Neural cell (in vitro differentiated cells): Measurements from ENCODE around the gene CPEB2. TPM values are rescaled to one million over a fixed set of nuclear protein-coding genes. Genes with fewer than 3 reads are reported as not detected.
A peak's percentile ranks its signal among the peaks of the same experiment; 100 is the strongest.

Source experiments
- H2AFZ ChIP-seq: fragments of 200-600, 300-800 bp; sonication (generic), shearing (Covaris generic); 2 replicates; pipeline ENCODE4 v1.6.0; 2014; ENCODE audit warnings: low read depth, mild to moderate bottlenecking, antibody characterized with exemption, low read length, moderate library complexity
- H3F3A ChIP-seq: fragments of 200-600 bp; shearing (Covaris generic); 2 replicates; pipeline ENCODE4 v1.6.1; 2016; ENCODE audit warnings: mild to moderate bottlenecking, moderate library complexity, mixed read lengths, antibody characterized with exemption, low read length; ENCODE audit not compliant: insufficient read depth, poor library complexity, severe bottlenecking
- H3K27ac ChIP-seq: fragments of 200-600, 300-800 bp; sonication (generic), shearing (Covaris generic); 2 replicates; pipeline ENCODE4 v1.5.1; 2014; ENCODE audit warnings: mild to moderate bottlenecking, low read length, moderate library complexity
- H3K27me3 ChIP-seq: fragments of 300-800, 200-600 bp; sonication (generic), shearing (Covaris generic); 2 replicates; pipeline ENCODE4 v1.6.0; 2014; ENCODE audit warnings: mild to moderate bottlenecking, low read depth, low read length, moderate library complexity; ENCODE audit not compliant: insufficient read depth
- H3K36me3 ChIP-seq: fragments of 300-800, 200-600 bp; sonication (generic), shearing (Covaris generic); 2 replicates; pipeline ENCODE4 v1.5.1; 2014; ENCODE audit warnings: mild to moderate bottlenecking, antibody characterized with exemption, low read length, moderate library complexity; ENCODE audit not compliant: insufficient read depth
- H3K4me2 ChIP-seq: fragments of 300-800, 200-600 bp; sonication (generic), shearing (Covaris generic); 2 replicates; pipeline ENCODE4 v1.6.0; 2014; ENCODE audit warnings: mild to moderate bottlenecking, low read length
- H3K4me3 ChIP-seq: fragments of 300-800, 200-600 bp; sonication (generic), shearing (Covaris generic); 2 replicates; pipeline ENCODE4 v1.5.1; 2014; ENCODE audit warnings: mild to moderate bottlenecking, low read length, moderate library complexity
- H3K79me2 ChIP-seq: fragments of 200-600 bp; shearing (Covaris generic); replicated peaks from 2 replicates; pipeline ENCODE4 v1.6.0; 2014; ENCODE audit warnings: mild to moderate bottlenecking, low read length, moderate library complexity; ENCODE audit not compliant: insufficient read depth
- H3K9ac ChIP-seq: fragments of 300-800, 200-600 bp; sonication (generic), shearing (Covaris generic); 2 replicates; pipeline ENCODE4 v1.6.1; 2016; ENCODE audit warnings: mild to moderate bottlenecking, low read length, mixed read lengths
- H3K9me2 ChIP-seq: fragments of 200-600 bp; shearing (Covaris generic); 2 replicates; pipeline ENCODE4 v1.6.1; 2016; ENCODE audit warnings: mild to moderate bottlenecking, low read length, mixed read lengths; ENCODE audit not compliant: insufficient read depth
- H3K9me3 ChIP-seq: fragments of 200-600, 300-800 bp; sonication (generic), shearing (Covaris generic); 2 replicates; pipeline ENCODE4 v1.6.1; 2016; ENCODE audit warnings: mild to moderate bottlenecking, mixed run types, low read length, moderate library complexity, mixed read lengths
- H4K20me1 ChIP-seq: fragments of 200-600 bp; shearing (Covaris generic); 2 replicates; pipeline ENCODE4 v1.6.1; 2016; ENCODE audit warnings: mild to moderate bottlenecking, mixed run types; ENCODE audit not compliant: insufficient read depth
- EP300 ChIP-seq: fragments of 450-650 bp; conservative IDR thresholded peaks from 2 replicates; pipeline ENCODE4 v1.6.1; 2014; ENCODE audit warnings: antibody characterized with exemption, mild to moderate bottlenecking, moderate library complexity; ENCODE audit not compliant: poor library complexity, severe bottlenecking
- EZH2 ChIP-seq: fragments of 200-600, 300-800 bp; shearing (Covaris generic), sonication (generic); IDR thresholded peaks from 2 replicates; pipeline ENCODE4 v1.6.1; 2014; ENCODE audit warnings: antibody characterized with exemption, low read length, borderline replicate concordance, mild to moderate bottlenecking; ENCODE audit not compliant: insufficient read depth, poor library complexity, severe bottlenecking
- MXI1 ChIP-seq: fragments of 450-650 bp; conservative IDR thresholded peaks from 2 replicates; pipeline ENCODE4 v1.6.1; 2014; ENCODE audit warnings: antibody characterized with exemption, mild to moderate bottlenecking; ENCODE audit not compliant: poor library complexity, severe bottlenecking
- POLR2AphosphoS5 ChIP-seq: IDR thresholded peaks from 2 replicates; pipeline ENCODE4 v1.6.1; 2012
- RAD21 ChIP-seq: fragments of 450-650 bp; conservative IDR thresholded peaks from 2 replicates; pipeline ENCODE4 v1.6.1; 2014; ENCODE audit warnings: antibody characterized with exemption, mild to moderate bottlenecking, moderate library complexity
- SMC3 ChIP-seq: fragments of 450-650 bp; conservative IDR thresholded peaks from 2 replicates; pipeline ENCODE4 v1.6.1; 2014; ENCODE audit warnings: antibody characterized with exemption, mild to moderate bottlenecking, moderate library complexity; ENCODE audit not compliant: poor library complexity
- TAF1 ChIP-seq: IDR thresholded peaks from 2 replicates; pipeline ENCODE4 v1.6.1; 2012; ENCODE audit warnings: low read depth
- polyA plus RNA-seq: library from polyadenylated mRNA; depleted of rRNA; stranded (reverse); fragments of >200 nt; gene quantifications from 2 replicates; pipeline ENCODE4 v1.2.3, GENCODE V29; 2014
- TF ChIP-seq, protein P1 (sequence below): IDR thresholded peaks from 2 replicates; pipeline ENCODE4 v1.6.1; 2012; ENCODE audit warnings: borderline replicate concordance
- TF ChIP-seq, protein P2 (sequence below): fragments of 450-650 bp; IDR thresholded peaks from 2 replicates; pipeline ENCODE4 v1.5.1; 2014; ENCODE audit warnings: antibody characterized with exemption, mild to moderate bottlenecking, moderate library complexity; ENCODE audit not compliant: poor library complexity, severe bottlenecking

Gene CPEB2
- polyA plus RNA-seq, 1 donor from 2014 or later: 12.4 TPM

GRCh38 chr4:15007201-15007600, 4.9 kb downstream of the CPEB2 start:
- H3K9me3 ChIP-seq: no peaks in the 10 kb centered on the region
- H3K9ac ChIP-seq: no peak overlapping the region
- no peaks in the 10 kb centered on the region for H4K20me1 ChIP-seq
- no peak overlapping the region for H2AFZ ChIP-seq
- H3K27me3 ChIP-seq: no peaks in the 10 kb centered on the region
- no peaks in the 10 kb centered on the region for H3K9me2 ChIP-seq
- no peaks in the 10 kb centered on the region for H3K36me3 ChIP-seq
- no peak for TF ChIP-seq SMC3
- TF ChIP-seq POLR2AphosphoS5: no peak
- TF ChIP-seq RAD21: no peak
- TF ChIP-seq, protein P1, sequence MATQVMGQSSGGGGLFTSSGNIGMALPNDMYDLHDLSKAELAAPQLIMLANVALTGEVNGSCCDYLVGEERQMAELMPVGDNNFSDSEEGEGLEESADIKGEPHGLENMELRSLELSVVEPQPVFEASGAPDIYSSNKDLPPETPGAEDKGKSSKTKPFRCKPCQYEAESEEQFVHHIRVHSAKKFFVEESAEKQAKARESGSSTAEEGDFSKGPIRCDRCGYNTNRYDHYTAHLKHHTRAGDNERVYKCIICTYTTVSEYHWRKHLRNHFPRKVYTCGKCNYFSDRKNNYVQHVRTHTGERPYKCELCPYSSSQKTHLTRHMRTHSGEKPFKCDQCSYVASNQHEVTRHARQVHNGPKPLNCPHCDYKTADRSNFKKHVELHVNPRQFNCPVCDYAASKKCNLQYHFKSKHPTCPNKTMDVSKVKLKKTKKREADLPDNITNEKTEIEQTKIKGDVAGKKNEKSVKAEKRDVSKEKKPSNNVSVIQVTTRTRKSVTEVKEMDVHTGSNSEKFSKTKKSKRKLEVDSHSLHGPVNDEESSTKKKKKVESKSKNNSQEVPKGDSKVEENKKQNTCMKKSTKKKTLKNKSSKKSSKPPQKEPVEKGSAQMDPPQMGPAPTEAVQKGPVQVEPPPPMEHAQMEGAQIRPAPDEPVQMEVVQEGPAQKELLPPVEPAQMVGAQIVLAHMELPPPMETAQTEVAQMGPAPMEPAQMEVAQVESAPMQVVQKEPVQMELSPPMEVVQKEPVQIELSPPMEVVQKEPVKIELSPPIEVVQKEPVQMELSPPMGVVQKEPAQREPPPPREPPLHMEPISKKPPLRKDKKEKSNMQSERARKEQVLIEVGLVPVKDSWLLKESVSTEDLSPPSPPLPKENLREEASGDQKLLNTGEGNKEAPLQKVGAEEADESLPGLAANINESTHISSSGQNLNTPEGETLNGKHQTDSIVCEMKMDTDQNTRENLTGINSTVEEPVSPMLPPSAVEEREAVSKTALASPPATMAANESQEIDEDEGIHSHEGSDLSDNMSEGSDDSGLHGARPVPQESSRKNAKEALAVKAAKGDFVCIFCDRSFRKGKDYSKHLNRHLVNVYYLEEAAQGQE: no peak
- no peak for TF ChIP-seq TAF1
- TF ChIP-seq, protein P2, sequence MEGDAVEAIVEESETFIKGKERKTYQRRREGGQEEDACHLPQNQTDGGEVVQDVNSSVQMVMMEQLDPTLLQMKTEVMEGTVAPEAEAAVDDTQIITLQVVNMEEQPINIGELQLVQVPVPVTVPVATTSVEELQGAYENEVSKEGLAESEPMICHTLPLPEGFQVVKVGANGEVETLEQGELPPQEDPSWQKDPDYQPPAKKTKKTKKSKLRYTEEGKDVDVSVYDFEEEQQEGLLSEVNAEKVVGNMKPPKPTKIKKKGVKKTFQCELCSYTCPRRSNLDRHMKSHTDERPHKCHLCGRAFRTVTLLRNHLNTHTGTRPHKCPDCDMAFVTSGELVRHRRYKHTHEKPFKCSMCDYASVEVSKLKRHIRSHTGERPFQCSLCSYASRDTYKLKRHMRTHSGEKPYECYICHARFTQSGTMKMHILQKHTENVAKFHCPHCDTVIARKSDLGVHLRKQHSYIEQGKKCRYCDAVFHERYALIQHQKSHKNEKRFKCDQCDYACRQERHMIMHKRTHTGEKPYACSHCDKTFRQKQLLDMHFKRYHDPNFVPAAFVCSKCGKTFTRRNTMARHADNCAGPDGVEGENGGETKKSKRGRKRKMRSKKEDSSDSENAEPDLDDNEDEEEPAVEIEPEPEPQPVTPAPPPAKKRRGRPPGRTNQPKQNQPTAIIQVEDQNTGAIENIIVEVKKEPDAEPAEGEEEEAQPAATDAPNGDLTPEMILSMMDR: no peak
- no peak for TF ChIP-seq MXI1
- TF ChIP-seq EP300: no peak
- TF ChIP-seq EZH2: no peak
- peak overlapping the region; percentile 93 for H3K4me3 ChIP-seq
- H3F3A ChIP-seq: no peaks in the 10 kb centered on the region
- peaks cover 40% of the 10 kb centered on the region for H3K79me2 ChIP-seq
- H3K4me2 ChIP-seq: no peak overlapping the region
- H3K27ac ChIP-seq: no peak overlapping the region

DNA sequence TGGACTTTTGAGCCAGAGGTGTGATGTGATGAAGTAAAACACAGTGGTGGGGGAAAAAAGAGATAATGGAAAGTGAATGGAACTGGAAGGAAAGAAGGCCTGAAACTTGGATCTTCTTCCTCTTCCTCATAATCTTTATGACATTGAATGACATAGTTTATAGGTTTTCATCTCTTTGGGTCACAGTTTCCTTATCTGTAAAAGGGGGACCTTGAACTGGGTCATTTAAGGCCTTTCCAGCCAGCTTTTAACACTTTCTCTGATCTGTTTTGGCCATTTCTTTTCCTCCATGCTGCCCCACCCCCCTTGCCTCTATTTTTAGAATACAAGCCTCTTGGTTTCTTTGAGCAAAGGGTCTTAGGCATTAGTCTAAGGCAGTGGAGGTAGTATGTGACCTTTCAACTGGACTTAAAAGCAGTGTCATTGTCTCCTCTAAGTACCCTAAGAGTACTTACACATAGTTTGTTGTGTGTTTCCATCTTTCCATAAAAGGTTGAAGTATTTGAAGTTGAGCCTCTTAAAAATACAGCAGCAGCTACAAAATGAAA, 7.8 kb downstream of the CPEB2 start:
- Histone ChIP-seq H3K9me2 (no peaks in the 10 kb centered on the region), H2AFZ (no peak overlapping the region), H4K20me1 (no peaks in the 10 kb centered on the region), H3K9ac (no peak overlapping the region), H3K27ac (no peak overlapping the region), H3K4me3 (no peak overlapping the region), H3K79me2 (peaks cover 35% of the 10 kb centered on the region), H3K4me2 (no peak overlapping the region), H3K9me3 (no peaks in the 10 kb centered on the region), H3F3A (no peaks in the 10 kb centered on the region), H3K27me3 (no peaks in the 10 kb centered on the region), H3K36me3 (no peaks in the 10 kb centered on the region)
- TF ChIP-seq EP300: no peak
- TF ChIP-seq POLR2AphosphoS5: no peak
- TF ChIP-seq RAD21: no peak
- TF ChIP-seq MXI1: no peak
- TF ChIP-seq, protein P1: no peak
- TF ChIP-seq, protein P2: no peak
- TF ChIP-seq TAF1: no peak
- no peak for TF ChIP-seq SMC3
